ENCODE measurements around the gene ARHGAP9. TPM values are rescaled to one million over a fixed set of nuclear protein-coding genes. Genes with fewer than 3 reads are reported as not detected.
"Not testable (repeated sequence)": the region's sequence is repeated elsewhere in the genome, so short reads cannot be mapped to it uniquely, and the experiment has no call there.

Gene ARHGAP9
- total RNA-seq, 3 donors from 2014 or later (not counting 1 experiment from before 2014, with no cell fraction given) = 558 to 1,091 (median 1,015) TPM

GRCh38 chr12:57498132-57498502 lies 18.5 kb upstream of the ARHGAP9 start:
- no peak for DNase-seq
- H3K9me3 Mint-ChIP-seq = no peaks in the 10 kb centered on the region
- H3K4me1 Mint-ChIP-seq = peaks cover 4 to 7% of the 10 kb centered on the region in 2 donors
- no peak overlapping the region for H3K4me3 ChIP-seq (ENCODE audit: low read length)
- H3K27ac Mint-ChIP-seq = peak overlapping the region in 1 of 2 donors; percentile 40
- no peak overlapping the region for H3K27ac ChIP-seq (ENCODE audit: low read length)
- H3K4me3 Mint-ChIP-seq = no peak overlapping the region
- no peaks in the 10 kb centered on the region for H3K27me3 Mint-ChIP-seq (ENCODE audit: low read depth in 2 of 2)
- H3K27me3 ChIP-seq (ENCODE audit: control insufficient read depth, insufficient read depth, low read length) = no peaks in the 10 kb centered on the region
- intact Hi-C loops (cut with micrococcal nuclease) = no loop called here
- ATAC-seq = peak in 1 of 3 donors; percentile 25
- no peak for TF ChIP-seq CTCF (IDR thresholded peaks at IDR 0.05)
- peaks cover 18% of the 10 kb centered on the region for H3K36me3 Mint-ChIP-seq
- no peaks in the 10 kb centered on the region for H3K4me1 ChIP-seq (ENCODE audit: control insufficient read depth, insufficient read depth, low read length)
- 97% methylated on average over 9 of the region's 9 CpGs for WGBS (ENCODE audit: insufficient coverage)
- peaks cover 44% of the 10 kb centered on the region for H3K36me3 ChIP-seq (ENCODE audit: control insufficient read depth, insufficient read depth, low read length)
- H3K9me3 ChIP-seq (ENCODE audit: control insufficient read depth, insufficient read depth, low read length) = no peaks in the 10 kb centered on the region

GRCh38 chr12:57497223-57498131 lies 17.8 kb upstream of the ARHGAP9 start:
- H3K27ac Mint-ChIP-seq = peak overlapping the region in 1 of 2 donors; percentile 3
- DNase-seq (no peak), ATAC-seq (no peak)
- intact Hi-C loops (cut with micrococcal nuclease) = no loop called here
- no peaks in the 10 kb centered on the region for H3K9me3 Mint-ChIP-seq
- no peaks in the 10 kb centered on the region for H3K27me3 Mint-ChIP-seq (ENCODE audit: low read depth in 2 of 2)
- H3K4me1 ChIP-seq (ENCODE audit: control insufficient read depth, insufficient read depth, low read length) = no peaks in the 10 kb centered on the region
- no peak overlapping the region for H3K4me3 ChIP-seq (ENCODE audit: low read length)
- H3K4me1 Mint-ChIP-seq = peaks cover 4 to 7% of the 10 kb centered on the region in 2 donors
- H3K27ac ChIP-seq (ENCODE audit: low read length) = no peak overlapping the region
- no peak for TF ChIP-seq CTCF (IDR thresholded peaks at IDR 0.05)
- 95% methylated on average over 12 of the region's 12 CpGs for WGBS (ENCODE audit: insufficient coverage)
- no peaks in the 10 kb centered on the region for H3K27me3 ChIP-seq (ENCODE audit: control insufficient read depth, insufficient read depth, low read length)
- H3K36me3 ChIP-seq (ENCODE audit: control insufficient read depth, insufficient read depth, low read length) = peaks cover 46% of the 10 kb centered on the region
- H3K4me3 Mint-ChIP-seq = no peak overlapping the region
- H3K9me3 ChIP-seq (ENCODE audit: control insufficient read depth, insufficient read depth, low read length) = no peaks in the 10 kb centered on the region
- peaks cover 18% of the 10 kb centered on the region for H3K36me3 Mint-ChIP-seq

GRCh38 chr12:57496822-57497221 lies 17.2 kb upstream of the ARHGAP9 start:
- TF ChIP-seq CTCF (IDR thresholded peaks at IDR 0.05) = no peak
- Histone ChIP-seq H3K27me3 (ENCODE audit: control insufficient read depth, insufficient read depth, low read length) (no peaks in the 10 kb centered on the region), H3K9me3 (ENCODE audit: control insufficient read depth, insufficient read depth, low read length) (no peaks in the 10 kb centered on the region), H3K27ac (ENCODE audit: low read length) (no peak overlapping the region), H3K4me3 (ENCODE audit: low read length) (no peak overlapping the region), H3K36me3 (ENCODE audit: control insufficient read depth, insufficient read depth, low read length) (peaks cover 43% of the 10 kb centered on the region), H3K4me1 (ENCODE audit: control insufficient read depth, insufficient read depth, low read length) (no peaks in the 10 kb centered on the region)
- Mint-ChIP-seq H3K4me3 (no peak overlapping the region), H3K9me3 (no peaks in the 10 kb centered on the region), H3K36me3 (peaks cover 13% of the 10 kb centered on the region), H3K4me1 (peaks cover 4 to 7% of the 10 kb centered on the region in 2 donors), H3K27ac (peak overlapping the region in 1 of 2 donors; percentile 3), H3K27me3 (ENCODE audit: low read depth in 2 of 2) (no peaks in the 10 kb centered on the region)
- no peak for ATAC-seq
- intact Hi-C loops (cut with micrococcal nuclease) = no loop called here
- no peak for DNase-seq

- Mint-ChIP-seq H3K36me3 (peaks cover 11% of the 10 kb centered on the region), H3K4me1 (peaks cover 4 to 12% of the 10 kb centered on the region in 2 donors)
- WGBS (ENCODE audit: insufficient coverage) = 94% methylated on average over 40 of the region's 48 CpGs
- H3K4me3 Mint-ChIP-seq; H3K4me3 ChIP-seq (ENCODE audit: low read length); H3K9me3 ChIP-seq (ENCODE audit: control insufficient read depth, insufficient read depth, low read length); H3K27me3 ChIP-seq (ENCODE audit: control insufficient read depth, insufficient read depth, low read length); H3K27ac ChIP-seq (ENCODE audit: low read length); H3K27ac Mint-ChIP-seq; DNase-seq; ATAC-seq; H3K4me1 ChIP-seq (ENCODE audit: control insufficient read depth, insufficient read depth, low read length); H3K9me3 Mint-ChIP-seq; intact Hi-C loops (cut with micrococcal nuclease); H3K27me3 Mint-ChIP-seq (ENCODE audit: low read depth in 2 of 2): not testable (repeated sequence)
- peaks cover 44% of the 10 kb centered on the region for H3K36me3 ChIP-seq (ENCODE audit: control insufficient read depth, insufficient read depth, low read length)
Measured at GRCh38 chr12:57495051-57495701, 15.5 kb upstream of the ARHGAP9 start.
